Omental fat pad (tissue), 4 donors: ENCODE data around the gene WRAP73. TPM values are rescaled to one million over a fixed set of nuclear protein-coding genes. Genes with fewer than 3 reads are reported as not detected.

ENCODE experiments used
- ATAC-seq: fragments of 150-250 bp; one replicate; pipeline ENCODE4 v1.9.1; 2016; ENCODE audit warnings: mild to moderate bottlenecking, moderate library complexity; ENCODE audit not compliant: low FRiP score
- DNase-seq: peaks from one replicate; pipeline ENCODE4 v3.0.0-alpha.2; 2019; ENCODE audit warnings: low spot score
- total RNA-seq, 4 donors: library from RNA; depleted of rRNA; stranded (reverse); fragments of >200 nt; gene quantifications; one replicate each; pipeline ENCODE4 v1.1.0, GENCODE V29; 2016
- TF ChIP-seq, protein P1 (sequence below), 3 donors: fragments of 450-650 bp; IDR thresholded peaks; one replicate each; pipeline ENCODE4 v1.5.1; 2016 to 2017; ENCODE audit warnings: antibody characterized with exemption in 3 of 3, mild to moderate bottlenecking in 3 of 3, moderate library complexity in 2 of 3

Gene WRAP73
- total RNA-seq, 4 donors from 2014 or later, result 10.4 to 31.2 (median 15.5) TPM

DNA sequence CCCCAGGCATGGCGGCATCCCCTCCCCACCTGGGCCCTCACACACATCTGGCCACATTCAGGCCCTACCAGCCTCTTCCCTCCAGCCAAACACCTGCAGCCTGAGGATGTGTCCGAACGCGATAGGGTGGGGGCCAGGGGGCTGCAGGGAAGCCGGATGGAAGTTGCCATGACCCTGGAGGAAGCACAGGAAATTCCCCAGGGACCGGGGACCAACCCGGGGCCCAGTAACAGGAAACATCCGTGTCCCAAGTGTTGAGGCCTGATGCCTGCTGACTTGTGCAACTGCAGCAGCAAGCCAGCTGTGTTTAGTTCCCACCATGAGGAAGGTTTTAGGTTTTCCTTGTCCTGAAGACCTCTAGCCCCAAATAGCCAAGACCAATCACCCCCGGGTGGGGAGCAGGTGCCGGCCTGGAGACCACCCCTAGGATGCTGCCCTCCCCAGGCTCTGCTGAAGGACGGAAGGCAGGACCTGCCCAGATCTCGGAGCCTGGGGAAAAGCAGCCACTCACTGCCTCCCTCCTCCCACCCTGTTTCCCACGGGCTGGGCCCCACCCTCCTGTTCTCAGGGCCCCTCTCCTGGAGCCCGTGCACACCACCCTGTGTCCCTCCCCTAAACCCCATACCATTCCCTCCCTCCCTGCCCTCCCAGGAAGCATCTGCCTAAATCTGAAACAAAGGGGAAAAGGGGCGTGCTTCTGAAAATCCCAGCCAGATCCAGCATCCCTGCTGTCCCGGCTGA is 68.4 kb downstream of the WRAP73 start:
- ATAC-seq (no peak), DNase-seq (no peak)
- TF ChIP-seq, protein P1, sequence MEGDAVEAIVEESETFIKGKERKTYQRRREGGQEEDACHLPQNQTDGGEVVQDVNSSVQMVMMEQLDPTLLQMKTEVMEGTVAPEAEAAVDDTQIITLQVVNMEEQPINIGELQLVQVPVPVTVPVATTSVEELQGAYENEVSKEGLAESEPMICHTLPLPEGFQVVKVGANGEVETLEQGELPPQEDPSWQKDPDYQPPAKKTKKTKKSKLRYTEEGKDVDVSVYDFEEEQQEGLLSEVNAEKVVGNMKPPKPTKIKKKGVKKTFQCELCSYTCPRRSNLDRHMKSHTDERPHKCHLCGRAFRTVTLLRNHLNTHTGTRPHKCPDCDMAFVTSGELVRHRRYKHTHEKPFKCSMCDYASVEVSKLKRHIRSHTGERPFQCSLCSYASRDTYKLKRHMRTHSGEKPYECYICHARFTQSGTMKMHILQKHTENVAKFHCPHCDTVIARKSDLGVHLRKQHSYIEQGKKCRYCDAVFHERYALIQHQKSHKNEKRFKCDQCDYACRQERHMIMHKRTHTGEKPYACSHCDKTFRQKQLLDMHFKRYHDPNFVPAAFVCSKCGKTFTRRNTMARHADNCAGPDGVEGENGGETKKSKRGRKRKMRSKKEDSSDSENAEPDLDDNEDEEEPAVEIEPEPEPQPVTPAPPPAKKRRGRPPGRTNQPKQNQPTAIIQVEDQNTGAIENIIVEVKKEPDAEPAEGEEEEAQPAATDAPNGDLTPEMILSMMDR (IDR thresholded peaks at IDR 0.05), result no peak

Other genes starting within 250 kb of the WRAP73 start
- 1 to 10 TPM in 3 of 4 donors, under 1 TPM in 1; 0.36 to 3.2 (median 1.9) TPM for gene ARHGEF16, start 195.4 kb downstream of the WRAP73 start, total RNA-seq
- 10 to 100 TPM; 13.2 to 60.1 (median 21.9) TPM for gene MEGF6, start 38.6 kb downstream of the WRAP73 start, total RNA-seq
- gene TPRG1L, start 25.1 kb downstream of the WRAP73 start, total RNA-seq, result 10 to 100 TPM; 24.9 to 53.0 (median 37.4) TPM
- not detected for gene TP73, start 2.4 kb upstream of the WRAP73 start, total RNA-seq
- gene CCDC27, start 102.3 kb upstream of the WRAP73 start, total RNA-seq, result not detected
- gene SMIM1, start 122.6 kb upstream of the WRAP73 start, total RNA-seq, result 1 to 10 TPM in 2 of 4 donors, not detected in 2; 4.3 to 4.6 TPM
- 10 to 100 TPM; 21.6 to 33.5 (median 30.9) TPM for gene LRRC47, start 146.4 kb upstream of the WRAP73 start, total RNA-seq
- 10 to 100 TPM; 20.2 to 31.7 (median 25.7) TPM for gene CEP104, start 207.1 kb upstream of the WRAP73 start, total RNA-seq
- 10 to 100 TPM in 1 of 4 donors, 1 to 10 TPM in 3; 4.6 to 16.2 (median 6.9) TPM for gene DFFB, start 207.4 kb upstream of the WRAP73 start, total RNA-seq